GM12801 (cell line): ENCODE results near the gene MLC1.

Source experiments
- TF ChIP-seq, protein P1 (sequence below): IDR thresholded peaks from one replicate; pipeline ENCODE4 v1.5.1; 2011; ENCODE audit warnings: control low read depth; ENCODE audit not compliant: insufficient read length; ENCODE audit errors: extremely low read depth

Gene MLC1

DNA sequence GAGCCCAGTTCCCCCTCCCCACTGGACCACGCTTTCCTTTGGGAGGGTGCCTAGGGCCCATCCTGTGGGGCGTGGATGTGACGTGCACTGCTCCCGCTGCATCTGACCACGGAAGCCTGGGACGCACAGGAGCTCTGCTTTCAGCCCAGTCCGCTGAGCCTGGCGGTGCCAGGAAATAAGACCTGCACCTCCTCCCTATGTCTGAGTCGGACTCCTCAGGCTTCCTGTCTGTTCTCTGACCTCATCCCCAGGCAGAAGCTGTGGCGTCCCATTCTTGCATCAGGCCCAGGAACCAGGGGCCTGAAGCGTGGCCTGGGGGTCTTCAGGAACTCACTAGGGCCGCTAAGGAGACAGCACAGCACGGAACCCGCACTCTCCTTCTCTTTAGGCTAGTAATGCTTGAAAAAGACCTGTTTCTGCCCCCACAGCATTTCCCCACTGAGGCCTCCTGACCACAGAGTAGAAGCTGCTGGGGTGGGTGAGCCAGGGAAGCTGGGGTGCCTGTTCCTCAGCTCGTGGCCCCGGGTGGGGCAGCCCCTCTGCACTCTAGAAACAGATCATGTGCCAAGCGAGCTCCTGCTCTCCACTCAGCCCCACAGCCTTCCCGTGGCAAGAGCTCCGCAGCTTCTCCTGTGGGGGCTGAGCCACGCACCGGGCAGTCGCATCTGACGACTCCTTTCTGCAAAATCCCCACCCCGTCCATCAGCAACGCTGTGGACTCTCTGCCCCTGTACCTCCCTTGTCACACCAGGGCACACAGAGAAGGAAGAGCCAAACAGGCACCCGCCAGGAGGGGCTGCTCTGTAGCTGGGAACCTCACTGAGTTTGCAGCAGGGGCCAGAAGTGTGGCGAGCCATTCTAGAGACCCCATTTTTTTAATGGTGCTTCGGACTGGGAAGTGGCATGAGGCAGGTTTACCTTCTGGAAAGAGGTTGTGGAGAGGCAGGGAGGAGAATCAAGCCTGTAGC lies 27.2 kb upstream of the MLC1 start:
- TF ChIP-seq, protein P1, sequence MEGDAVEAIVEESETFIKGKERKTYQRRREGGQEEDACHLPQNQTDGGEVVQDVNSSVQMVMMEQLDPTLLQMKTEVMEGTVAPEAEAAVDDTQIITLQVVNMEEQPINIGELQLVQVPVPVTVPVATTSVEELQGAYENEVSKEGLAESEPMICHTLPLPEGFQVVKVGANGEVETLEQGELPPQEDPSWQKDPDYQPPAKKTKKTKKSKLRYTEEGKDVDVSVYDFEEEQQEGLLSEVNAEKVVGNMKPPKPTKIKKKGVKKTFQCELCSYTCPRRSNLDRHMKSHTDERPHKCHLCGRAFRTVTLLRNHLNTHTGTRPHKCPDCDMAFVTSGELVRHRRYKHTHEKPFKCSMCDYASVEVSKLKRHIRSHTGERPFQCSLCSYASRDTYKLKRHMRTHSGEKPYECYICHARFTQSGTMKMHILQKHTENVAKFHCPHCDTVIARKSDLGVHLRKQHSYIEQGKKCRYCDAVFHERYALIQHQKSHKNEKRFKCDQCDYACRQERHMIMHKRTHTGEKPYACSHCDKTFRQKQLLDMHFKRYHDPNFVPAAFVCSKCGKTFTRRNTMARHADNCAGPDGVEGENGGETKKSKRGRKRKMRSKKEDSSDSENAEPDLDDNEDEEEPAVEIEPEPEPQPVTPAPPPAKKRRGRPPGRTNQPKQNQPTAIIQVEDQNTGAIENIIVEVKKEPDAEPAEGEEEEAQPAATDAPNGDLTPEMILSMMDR, result no peak

DNA sequence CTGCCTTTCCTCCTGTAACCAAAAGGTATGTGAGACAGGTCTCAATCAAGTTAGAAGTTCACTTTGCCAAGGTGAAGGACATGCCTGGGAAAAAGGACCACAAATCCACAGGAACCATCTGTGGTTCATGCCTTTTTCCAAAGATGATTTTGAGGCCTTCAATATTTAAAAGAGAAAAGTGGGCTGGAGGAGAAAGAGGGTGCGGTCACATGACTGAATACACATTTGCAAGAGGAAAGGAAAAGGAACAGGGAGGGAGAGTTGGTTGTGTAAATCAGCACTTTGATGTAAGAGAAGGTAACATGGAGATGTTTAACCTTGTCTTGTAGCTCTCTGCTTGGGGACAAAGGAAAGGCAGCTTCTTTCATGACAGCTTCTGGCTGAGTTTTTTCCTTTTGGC lies 25.8 kb upstream of the MLC1 start:
- TF ChIP-seq, protein P1, result no peak

DNA sequence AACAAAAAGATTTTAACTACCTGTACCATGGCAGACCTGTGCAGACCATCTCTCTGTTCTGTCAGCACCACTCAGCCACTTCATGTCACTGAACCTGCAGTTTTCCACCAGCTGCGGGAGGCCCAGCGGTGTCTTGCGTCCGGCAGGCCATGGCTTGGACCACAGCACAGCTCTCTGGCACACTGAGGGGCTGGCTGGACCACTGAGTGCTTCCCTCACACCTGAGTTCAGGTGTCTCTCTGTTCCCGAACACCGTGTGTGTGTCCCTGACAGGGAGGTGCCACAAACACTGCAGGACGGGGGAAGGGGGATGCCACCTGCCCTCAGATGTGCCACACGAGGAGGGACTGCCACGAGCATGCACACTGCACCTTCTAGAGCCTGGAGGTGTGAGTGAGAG lies 22.3 kb upstream of the MLC1 start:
- TF ChIP-seq, protein P1, result no peak

DNA sequence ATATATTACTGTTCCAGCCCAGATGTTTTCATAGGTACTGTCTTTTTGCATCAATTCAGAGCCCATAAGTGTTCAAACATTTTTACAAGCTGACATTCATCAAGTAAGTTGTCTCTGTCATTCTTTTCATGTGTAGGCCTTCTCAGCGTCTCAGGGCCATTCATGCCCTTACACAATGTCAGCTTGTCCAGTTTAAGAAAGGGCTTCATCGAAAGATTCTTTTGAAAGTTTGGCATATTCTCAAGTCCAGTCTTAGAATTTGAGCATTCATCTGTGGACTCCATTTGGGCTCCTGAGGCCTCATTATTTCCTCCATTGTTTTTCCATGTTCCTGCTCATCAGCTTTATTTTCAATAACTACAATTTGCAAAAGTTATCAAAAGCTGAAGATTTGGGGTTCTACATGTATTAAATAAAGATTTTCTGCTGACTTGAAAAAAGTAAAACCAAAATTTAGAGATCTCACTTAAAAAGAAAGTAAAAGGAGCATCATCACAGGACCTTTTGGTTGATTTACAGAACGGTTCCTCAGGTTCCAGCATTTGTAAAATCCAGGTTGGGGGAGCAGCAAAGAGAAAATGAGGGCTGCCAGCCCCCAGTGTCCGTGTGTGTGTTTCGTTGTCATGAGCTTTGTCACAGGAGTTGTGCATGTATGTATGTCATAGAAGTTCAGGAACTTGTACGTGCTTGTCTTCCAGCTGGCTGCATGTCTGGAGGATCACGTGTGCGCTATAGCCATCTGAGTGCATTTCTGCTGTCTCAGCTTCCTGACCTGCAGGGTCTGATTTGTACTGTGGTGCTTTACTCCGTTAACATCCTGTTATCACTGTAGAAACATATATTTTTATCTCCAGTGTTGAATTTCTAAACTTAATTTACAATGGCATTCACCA lies 20.2 kb upstream of the MLC1 start:
- TF ChIP-seq, protein P1, result no peak

DNA sequence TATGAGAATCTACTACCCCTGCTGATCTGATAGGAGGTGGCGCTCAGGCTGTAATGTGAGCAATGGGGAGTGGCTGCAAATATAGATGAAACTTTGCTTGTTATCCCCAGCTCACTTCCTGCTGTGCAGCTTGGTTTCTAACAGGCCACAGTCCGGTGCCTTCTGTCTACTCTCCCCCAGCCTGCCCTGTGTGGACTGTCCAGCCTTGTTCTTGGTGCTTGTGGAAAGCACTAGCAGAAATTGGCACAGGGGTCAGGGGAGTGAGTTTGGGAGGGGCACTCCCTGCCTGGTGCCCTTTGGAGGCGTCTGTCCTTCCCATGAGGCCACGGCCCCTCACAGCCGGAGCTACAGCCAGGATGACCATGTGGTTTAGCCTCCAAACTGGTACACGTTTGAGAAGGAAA lies 18.9 kb upstream of the MLC1 start:
- TF ChIP-seq, protein P1, result no peak

DNA sequence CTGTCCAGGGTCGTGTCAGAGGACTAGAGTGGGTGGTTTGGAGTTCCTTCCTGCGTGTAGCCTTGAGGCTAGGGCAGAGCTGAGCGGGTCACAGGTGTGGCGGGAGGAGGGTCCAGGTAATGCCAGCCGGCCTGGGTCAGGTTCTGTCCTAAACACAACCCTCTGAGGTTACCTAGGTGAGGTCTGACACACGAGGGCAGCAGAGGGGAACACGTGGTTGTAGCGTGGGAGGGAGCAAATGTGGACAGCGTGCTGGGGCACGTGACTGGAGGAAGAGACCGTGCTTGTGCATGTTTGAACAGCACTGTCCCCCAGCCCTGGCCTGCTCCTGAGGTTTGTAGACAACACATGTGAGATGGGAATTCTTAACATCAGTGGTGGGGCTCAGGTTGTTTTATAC lies 17.7 kb upstream of the MLC1 start:
- TF ChIP-seq, protein P1, result no peak
